Right atrium auricular region (tissue), 2 donors: ENCODE measurements around the gene RBM33. TPM values are rescaled to one million over a fixed set of nuclear protein-coding genes. Genes with fewer than 3 reads are reported as not detected.

Experiments used
- DNase-seq: peaks from one replicate; pipeline ENCODE4 v3.0.0-alpha.2; 2019; ENCODE audit warnings: low spot score
- H3K27ac ChIP-seq, 2 donors: fragments of 200-600 bp; sonication (generic); 1 replicate in 1 of 2; 2 replicates in 1 of 2; pipeline ENCODE4 v1.5.1; 2016 to 2019
- H3K27me3 ChIP-seq, 2 donors: fragments of 200-600 bp; sonication (generic); one replicate each; pipeline versions ENCODE4 v1.5.1 to v1.6.0; 2017 to 2019
- H3K36me3 ChIP-seq: fragments of 200-600 bp; sonication (generic); one replicate; pipeline ENCODE4 v1.5.1; 2016
- H3K4me1 ChIP-seq, 2 donors: fragments of 200-600 bp; sonication (generic); one replicate each; pipeline versions ENCODE4 v1.5.1 to v1.6.0; 2017 to 2019
- H3K4me3 ChIP-seq, 2 donors: fragments of 200-600 bp; sonication (generic); 1 replicate in 1 of 2; 2 replicates in 1 of 2; pipeline ENCODE4 v1.5.1; 2017 to 2019; ENCODE audit warnings: mild to moderate bottlenecking in 1 of 2, moderate library complexity in 1 of 2
- H3K9me3 ChIP-seq, 2 donors: fragments of 200-600 bp; sonication (generic); one replicate each; pipeline ENCODE4 v1.5.1; 2019
- total RNA-seq, 2 donors: library from RNA; depleted of rRNA; stranded (reverse); fragments of >200 nt; gene quantifications; one replicate each; pipeline ENCODE4 v1.1.0, GENCODE V29; 2016
- TF ChIP-seq, protein P1 (sequence below), 2 donors: fragments of 200-600 bp; sonication (generic); IDR thresholded peaks; one replicate each; pipeline ENCODE4 v1.5.1; 2019; ENCODE audit warnings: antibody characterized with exemption in 2 of 2

RBM33 gene
- total RNA-seq, 2 donors from 2014 or later, result 15.4 to 21.0 TPM

DNA sequence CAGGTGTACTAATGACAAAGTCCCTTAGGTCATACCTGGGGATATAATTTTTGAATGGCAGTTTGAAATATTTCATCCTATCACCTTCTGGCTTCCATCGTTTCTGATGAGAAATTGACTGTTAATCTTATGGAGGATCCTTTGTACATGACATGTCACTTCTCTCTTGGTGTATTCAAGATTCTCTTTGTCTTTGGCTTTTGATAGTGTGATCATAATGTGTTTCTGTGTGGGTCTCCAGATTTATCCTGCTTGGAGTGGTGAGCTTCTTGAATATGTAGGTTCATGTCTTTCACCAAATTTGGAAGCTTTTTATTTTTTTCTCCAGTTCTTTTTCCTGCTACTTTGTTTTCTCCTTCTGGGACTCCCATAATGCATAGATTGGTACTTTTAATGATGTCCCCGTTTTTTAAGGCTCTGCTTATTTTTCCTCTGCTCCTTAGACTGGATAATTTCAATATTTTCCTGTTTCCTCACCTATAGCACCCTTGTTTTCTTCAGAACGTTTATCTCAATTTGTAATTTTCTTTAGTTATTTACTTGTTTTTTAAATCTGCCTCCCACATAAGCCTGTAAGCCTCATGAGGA, 4.4 kb downstream of the RBM33 start:
- H3K9me3 ChIP-seq, result peaks cover 4 to 16% of the 10 kb centered on the region in 2 donors
- H3K36me3 ChIP-seq, result no peaks in the 10 kb centered on the region
- DNase-seq, result no peak
- no peaks in the 10 kb centered on the region for H3K27me3 ChIP-seq
- H3K27ac ChIP-seq, result no peak overlapping the region
- H3K4me3 ChIP-seq, result no peak overlapping the region
- peaks cover 0 to 27% of the 10 kb centered on the region in 2 donors for H3K4me1 ChIP-seq
- TF ChIP-seq, protein P1, sequence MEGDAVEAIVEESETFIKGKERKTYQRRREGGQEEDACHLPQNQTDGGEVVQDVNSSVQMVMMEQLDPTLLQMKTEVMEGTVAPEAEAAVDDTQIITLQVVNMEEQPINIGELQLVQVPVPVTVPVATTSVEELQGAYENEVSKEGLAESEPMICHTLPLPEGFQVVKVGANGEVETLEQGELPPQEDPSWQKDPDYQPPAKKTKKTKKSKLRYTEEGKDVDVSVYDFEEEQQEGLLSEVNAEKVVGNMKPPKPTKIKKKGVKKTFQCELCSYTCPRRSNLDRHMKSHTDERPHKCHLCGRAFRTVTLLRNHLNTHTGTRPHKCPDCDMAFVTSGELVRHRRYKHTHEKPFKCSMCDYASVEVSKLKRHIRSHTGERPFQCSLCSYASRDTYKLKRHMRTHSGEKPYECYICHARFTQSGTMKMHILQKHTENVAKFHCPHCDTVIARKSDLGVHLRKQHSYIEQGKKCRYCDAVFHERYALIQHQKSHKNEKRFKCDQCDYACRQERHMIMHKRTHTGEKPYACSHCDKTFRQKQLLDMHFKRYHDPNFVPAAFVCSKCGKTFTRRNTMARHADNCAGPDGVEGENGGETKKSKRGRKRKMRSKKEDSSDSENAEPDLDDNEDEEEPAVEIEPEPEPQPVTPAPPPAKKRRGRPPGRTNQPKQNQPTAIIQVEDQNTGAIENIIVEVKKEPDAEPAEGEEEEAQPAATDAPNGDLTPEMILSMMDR (IDR thresholded peaks at IDR 0.05), result no peak

DNA sequence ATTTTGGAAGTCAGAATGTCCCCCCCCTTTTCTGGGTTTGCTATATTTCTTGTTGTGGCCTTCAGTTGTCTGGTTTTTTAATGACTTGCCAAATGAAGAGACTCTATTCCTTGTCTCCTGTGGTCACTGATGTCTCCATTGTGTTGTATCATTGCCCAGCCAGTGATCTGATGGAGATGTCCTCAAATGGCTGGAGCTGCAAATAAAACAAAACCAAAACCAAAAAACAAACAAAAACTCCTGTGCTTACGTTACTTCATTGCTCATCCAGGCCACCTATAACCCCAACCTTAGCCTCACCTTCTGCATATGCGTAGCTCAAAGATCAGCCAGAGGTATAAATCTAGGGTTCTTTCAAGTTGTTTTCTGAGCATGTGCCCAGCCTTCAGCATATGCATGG, 5.1 kb downstream of the RBM33 start:
- TF ChIP-seq, protein P1 (IDR thresholded peaks at IDR 0.05), result no peak
- peaks cover 4 to 16% of the 10 kb centered on the region in 2 donors for H3K9me3 ChIP-seq
- no peak for DNase-seq
- no peak overlapping the region for H3K27ac ChIP-seq
- no peak overlapping the region for H3K4me3 ChIP-seq
- peaks cover 0 to 34% of the 10 kb centered on the region in 2 donors for H3K4me1 ChIP-seq
- no peaks in the 10 kb centered on the region for H3K36me3 ChIP-seq
- H3K27me3 ChIP-seq, result no peaks in the 10 kb centered on the region

DNA sequence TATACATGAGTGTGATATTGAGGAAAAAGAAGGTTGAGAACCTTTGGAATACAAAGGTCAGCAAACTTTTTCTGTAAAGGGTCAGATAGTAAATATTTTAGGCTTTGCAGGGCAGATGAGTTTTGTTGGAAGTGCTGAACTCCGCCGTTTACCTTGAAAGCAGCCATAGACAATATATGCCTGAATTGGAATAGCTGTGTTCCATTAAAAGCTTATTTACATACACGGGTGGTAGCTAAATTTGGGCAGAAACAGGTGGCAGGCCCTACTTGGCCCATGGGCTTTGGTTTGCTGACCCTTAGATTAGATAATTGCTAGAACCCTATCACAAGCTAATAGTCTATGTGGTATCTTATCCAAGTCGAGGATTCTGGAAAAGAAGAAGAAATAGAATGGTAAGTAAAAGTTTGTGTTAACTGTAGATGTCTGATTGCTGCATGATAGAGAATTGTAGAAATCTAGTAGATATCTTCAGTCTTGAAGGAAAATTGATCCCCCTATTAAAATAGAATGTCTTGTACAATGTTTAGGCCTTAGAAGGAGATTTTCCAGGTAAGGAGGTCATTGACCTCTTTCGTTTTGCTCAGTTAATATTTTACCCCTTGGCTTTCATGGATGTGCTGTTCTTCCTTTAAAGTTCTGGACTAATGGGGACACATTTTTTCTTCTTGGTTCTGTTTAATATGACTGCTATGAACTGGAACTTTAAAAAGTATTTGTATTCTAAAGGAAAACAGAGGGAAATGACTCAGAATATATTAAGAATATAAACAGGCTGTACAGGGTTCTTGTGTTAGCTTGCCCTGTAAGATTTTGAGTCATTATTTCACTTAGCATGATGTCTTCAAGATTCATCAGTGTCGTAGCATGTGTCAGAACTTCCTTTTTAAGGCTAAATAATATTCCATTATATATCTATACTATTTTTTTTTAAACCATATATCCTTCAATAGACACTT, 8.0 kb downstream of the RBM33 start:
- Histone ChIP-seq H3K4me3 (no peak overlapping the region), H3K27me3 (no peaks in the 10 kb centered on the region), H3K36me3 (no peaks in the 10 kb centered on the region), H3K27ac (no peak overlapping the region), H3K4me1 (peaks cover 0 to 20% of the 10 kb centered on the region in 2 donors), H3K9me3 (peaks cover 4 to 16% of the 10 kb centered on the region in 2 donors)
- TF ChIP-seq, protein P1 (IDR thresholded peaks at IDR 0.05), result no peak
- no peak for DNase-seq

DNA sequence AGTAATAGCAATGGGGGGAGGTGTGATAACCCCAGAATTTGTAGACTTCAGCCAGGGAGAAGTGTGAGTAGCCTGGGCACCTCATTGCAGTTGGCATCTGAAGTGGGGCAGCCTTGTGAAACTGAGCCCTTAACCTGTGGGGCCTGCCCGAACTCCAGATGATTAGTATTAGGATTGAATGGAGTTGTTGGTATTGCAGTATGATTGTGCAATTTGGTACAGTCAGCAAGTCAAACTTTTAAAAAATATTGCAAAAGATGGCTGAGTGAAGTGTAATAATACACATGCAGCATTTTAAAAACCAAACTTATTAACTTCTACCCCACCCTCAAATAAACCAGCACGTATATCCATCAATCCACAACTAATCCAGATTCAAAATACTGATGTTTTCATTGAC, 9.3 kb downstream of the RBM33 start:
- Histone ChIP-seq H3K27me3 (no peaks in the 10 kb centered on the region), H3K4me3 (no peak overlapping the region), H3K36me3 (no peaks in the 10 kb centered on the region), H3K27ac (no peak overlapping the region), H3K9me3 (peaks cover 3 to 8% of the 10 kb centered on the region in 2 donors), H3K4me1 (peaks cover 0 to 20% of the 10 kb centered on the region in 2 donors)
- DNase-seq, result no peak
- TF ChIP-seq, protein P1 (IDR thresholded peaks at IDR 0.05), result no peak

DNA sequence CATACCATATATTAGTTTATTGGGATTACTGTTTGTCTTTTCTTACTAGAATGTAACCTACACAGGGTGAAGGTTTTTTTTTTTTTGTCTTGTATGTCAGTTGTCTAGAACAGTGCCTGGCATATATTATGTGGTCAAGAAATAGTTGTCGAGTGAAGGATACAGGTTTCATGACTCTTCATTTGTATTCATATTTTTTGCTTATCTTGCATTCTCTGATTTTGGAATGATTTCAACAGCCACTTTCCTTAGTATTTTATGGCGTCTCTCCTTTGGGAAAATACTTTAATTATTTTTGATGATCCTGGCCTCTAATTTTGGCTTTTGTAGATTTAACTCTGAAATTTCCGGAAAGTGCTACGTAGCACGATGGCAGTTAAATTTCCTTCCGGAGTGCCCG, 12.4 kb downstream of the RBM33 start:
- no peak overlapping the region for H3K4me3 ChIP-seq
- peaks cover 0 to 20% of the 10 kb centered on the region in 2 donors for H3K4me1 ChIP-seq
- no peak overlapping the region for H3K27ac ChIP-seq
- DNase-seq, result no peak
- H3K36me3 ChIP-seq, result no peaks in the 10 kb centered on the region
- H3K9me3 ChIP-seq, result no peaks in the 10 kb centered on the region
- no peaks in the 10 kb centered on the region for H3K27me3 ChIP-seq
- TF ChIP-seq, protein P1 (IDR thresholded peaks at IDR 0.05), result no peak
